SK-N-SH treated with all-trans-retinoic acid at 6 μM for 48 hours (cell line): ENCODE results near the gene VILL.

Experiments
- PATZ1 ChIP-seq: fragments of 250-450 bp; sonication (Bioruptor Pico); IDR thresholded peaks from 2 replicates; pipeline ENCODE4 v1.8.0; 2020; ENCODE audit warnings: mild to moderate bottlenecking, moderate library complexity, borderline replicate concordance
- RARB ChIP-seq: fragments of 250-450 bp; sonication (Bioruptor Pico); IDR thresholded peaks from 2 replicates; pipeline ENCODE4 v1.8.0; 2021; ENCODE audit warnings: mild to moderate bottlenecking, moderate library complexity
- ZFP3 ChIP-seq: fragments of 250-450 bp; sonication (Bioruptor Pico); IDR thresholded peaks from 2 replicates; pipeline ENCODE4 v1.5.0; 2020; ENCODE audit warnings: mild to moderate bottlenecking, moderate library complexity

GRCh38 chr3:37971467-37971866 lies 19.1 kb upstream of the VILL start:
- TF ChIP-seq ZFP3 (CRISPR knock-in tag) (no peak), PATZ1 (no peak), RARB (CRISPR knock-in tag) (no peak)
